HFF-Myc (cell line): Measurements from ENCODE around the gene RGS16.

Experiments
- DNase-seq: peaks from one replicate; pipeline ENCODE4 v3.0.0-alpha.2; 2011; ENCODE audit warnings: low read depth; ENCODE audit errors: extremely low read depth
- H3K4me3 ChIP-seq: replicated peaks from 2 replicates; pipeline ENCODE4 v1.5.1; 2011; ENCODE audit warnings: low read depth, mild to moderate bottlenecking, control low read depth, low read length
- TF ChIP-seq, protein P1 (sequence below): IDR thresholded peaks from 2 replicates; pipeline ENCODE4 v1.5.1; 2012; ENCODE audit warnings: mild to moderate bottlenecking, low read depth, low read length, control low read depth; ENCODE audit errors: missing control alignments

The RGS16 gene

DNA sequence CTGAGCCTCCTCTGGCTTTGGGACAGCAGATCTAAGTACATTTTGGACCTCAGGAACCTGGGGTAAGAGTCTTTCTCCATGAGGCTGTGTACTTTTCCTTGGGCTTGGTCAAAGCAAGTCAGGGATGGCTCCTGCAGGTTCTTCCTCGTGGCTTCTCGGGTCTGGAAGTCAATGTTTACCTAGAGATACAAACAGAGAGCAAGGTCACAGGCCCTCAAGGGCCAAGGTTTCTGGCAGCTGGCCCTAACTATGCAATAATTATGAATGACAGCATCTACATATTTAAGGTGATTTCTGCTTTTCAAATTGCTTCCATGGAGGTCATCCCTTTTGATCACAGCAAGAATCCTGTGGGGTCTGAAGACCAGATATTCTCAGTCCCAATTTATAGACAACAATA is 42.5 kb upstream of the RGS16 start:
- no peak overlapping the region for H3K4me3 ChIP-seq
- TF ChIP-seq, protein P1, sequence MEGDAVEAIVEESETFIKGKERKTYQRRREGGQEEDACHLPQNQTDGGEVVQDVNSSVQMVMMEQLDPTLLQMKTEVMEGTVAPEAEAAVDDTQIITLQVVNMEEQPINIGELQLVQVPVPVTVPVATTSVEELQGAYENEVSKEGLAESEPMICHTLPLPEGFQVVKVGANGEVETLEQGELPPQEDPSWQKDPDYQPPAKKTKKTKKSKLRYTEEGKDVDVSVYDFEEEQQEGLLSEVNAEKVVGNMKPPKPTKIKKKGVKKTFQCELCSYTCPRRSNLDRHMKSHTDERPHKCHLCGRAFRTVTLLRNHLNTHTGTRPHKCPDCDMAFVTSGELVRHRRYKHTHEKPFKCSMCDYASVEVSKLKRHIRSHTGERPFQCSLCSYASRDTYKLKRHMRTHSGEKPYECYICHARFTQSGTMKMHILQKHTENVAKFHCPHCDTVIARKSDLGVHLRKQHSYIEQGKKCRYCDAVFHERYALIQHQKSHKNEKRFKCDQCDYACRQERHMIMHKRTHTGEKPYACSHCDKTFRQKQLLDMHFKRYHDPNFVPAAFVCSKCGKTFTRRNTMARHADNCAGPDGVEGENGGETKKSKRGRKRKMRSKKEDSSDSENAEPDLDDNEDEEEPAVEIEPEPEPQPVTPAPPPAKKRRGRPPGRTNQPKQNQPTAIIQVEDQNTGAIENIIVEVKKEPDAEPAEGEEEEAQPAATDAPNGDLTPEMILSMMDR: no peak

GRCh38 chr1:182644886-182645285 is 40.7 kb upstream of the RGS16 start:
- DNase-seq: no peak
- H3K4me3 ChIP-seq: no peak overlapping the region
- TF ChIP-seq, protein P1: no peak

More for the DNA sequence above, 42.5 kb upstream of the RGS16 start:
- no peak for DNase-seq

DNA sequence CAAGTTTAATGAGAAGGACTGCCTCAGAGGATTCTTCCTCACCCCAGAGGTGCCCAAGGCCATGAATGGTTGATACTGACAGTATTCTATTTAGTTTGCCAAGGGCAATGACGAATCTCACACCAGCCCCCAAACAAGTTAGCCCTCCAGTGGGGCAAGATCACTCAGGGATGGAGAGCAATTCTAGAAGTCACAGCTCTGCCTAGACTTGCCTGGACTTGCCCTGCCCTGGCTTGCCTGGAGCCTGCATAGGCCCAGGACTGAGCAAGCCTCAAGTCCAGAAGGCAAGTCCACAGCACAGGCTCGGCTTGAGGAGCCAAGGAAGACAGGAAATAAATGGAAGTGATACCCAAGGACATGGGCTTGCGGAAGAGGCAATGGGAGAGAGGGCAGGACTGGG is 39.5 kb upstream of the RGS16 start:
- H3K4me3 ChIP-seq: no peak overlapping the region
- TF ChIP-seq, protein P1: no peak
- no peak for DNase-seq

- no peak for DNase-seq
Measured at GRCh38 chr1:182642461-182642860, 38.3 kb upstream of the RGS16 start.

GRCh38 chr1:182641561-182641960 is 37.4 kb upstream of the RGS16 start:
- DNase-seq: no peak
- no peak overlapping the region for H3K4me3 ChIP-seq

More at GRCh38 chr1:182642461-182642860, 38.3 kb upstream of the RGS16 start:
- H3K4me3 ChIP-seq: no peak overlapping the region
- TF ChIP-seq, protein P1: no peak

GRCh38 chr1:182639330-182639729 is 35.1 kb upstream of the RGS16 start:
- no peak for DNase-seq
- TF ChIP-seq, protein P1: no peak
- H3K4me3 ChIP-seq: no peak overlapping the region

More at GRCh38 chr1:182641561-182641960, 37.4 kb upstream of the RGS16 start:
- TF ChIP-seq, protein P1: no peak

- no peak for DNase-seq
- H3K4me3 ChIP-seq: no peak overlapping the region
- TF ChIP-seq, protein P1: no peak
Measured at GRCh38 chr1:182637769-182638168, 33.6 kb upstream of the RGS16 start.
